H1 (cell line): ENCODE results near the gene ZBTB7B. TPM values are rescaled to one million over a fixed set of nuclear protein-coding genes. Genes with fewer than 3 reads are reported as not detected.
A peak's percentile ranks its signal among the peaks of the same experiment; 100 is the strongest.

ENCODE experiments used
- CTCF ChIA-PET: fragments of 300-600 bp; sonication (Branson Sonifier 250); formaldehyde crosslinking; loops from one replicate; lab custom pipeline; 2021; ENCODE audit not compliant: partially characterized antibody; lab: Charles Lee
- POLR2A ChIA-PET: fragments of 300-600 bp; sonication (Branson Sonifier 250); formaldehyde crosslinking; loops from one replicate; lab custom pipeline; 2021; ENCODE audit warnings: inconsistent platforms; ENCODE audit not compliant: partially characterized antibody; lab: Charles Lee
- DNase-seq, 2 experiments: peaks; one replicate each; pipeline versions ENCODE4 v3.0.0 to v3.0.0-alpha.2; 2010 to 2022; ENCODE audit warnings: low spot score in 2 of 2, low read depth in 1 of 2, mixed read lengths in 1 of 2
- FAIRE-seq: peaks from 2 replicates; lab custom pipeline; 2011; peaks lifted over from hg19 to GRCh38; lab: Jason Lieb, UNC
- H2AFZ ChIP-seq: 2 replicates; pipeline ENCODE4 v1.8.1; 2012; ENCODE audit warnings: low read length, inconsistent platforms
- H2AK5ac ChIP-seq: 2 replicates; pipeline ENCODE4 v1.6.1; 2013; ENCODE audit warnings: low read depth, low read length
- H2BK120ac ChIP-seq: replicated peaks from 2 replicates; pipeline ENCODE3; 2013; ENCODE audit warnings: low read depth, low read length, inconsistent platforms
- H2BK12ac ChIP-seq: 2 replicates; pipeline ENCODE4 v1.6.1; 2013; ENCODE audit warnings: low read depth, low read length
- H2BK15ac ChIP-seq: 2 replicates; pipeline ENCODE4 v1.6.1; 2013; ENCODE audit warnings: low read length
- H2BK20ac ChIP-seq: 2 replicates; pipeline ENCODE4 v1.6.1; 2013; ENCODE audit warnings: low read length
- H2BK5ac ChIP-seq: 2 replicates; pipeline ENCODE4 v1.6.1; 2013; ENCODE audit warnings: low read depth, low read length
- H3K14ac ChIP-seq: 2 replicates; pipeline ENCODE4 v1.6.1; 2013; ENCODE audit warnings: inconsistent platforms; ENCODE audit not compliant: insufficient read length
- H3K18ac ChIP-seq: 2 replicates; pipeline ENCODE4 v1.6.1; 2013; ENCODE audit warnings: low read length; ENCODE audit errors: extremely low read depth
- H3K23ac ChIP-seq: 2 replicates; pipeline ENCODE4 v1.6.1; 2013; ENCODE audit warnings: inconsistent platforms; ENCODE audit not compliant: insufficient read length
- H3K23me2 ChIP-seq: 2 replicates; pipeline ENCODE4 v1.6.1; 2013; ENCODE audit warnings: low read depth, low read length
- H3K27ac ChIP-seq: 2 replicates; pipeline ENCODE4 v1.6.1; 2011; ENCODE audit warnings: low read depth, low read length, inconsistent platforms
- H3K27me3 ChIP-seq, 4 experiments: replicated peaks in 1 of 4; 1 replicate in 1 of 4; 2 replicates in 3 of 4; pipeline versions ENCODE4 v1.6.1 to v1.8.1; 2011 to 2013; ENCODE audit warnings: low read length in 3 of 4, mild to moderate bottlenecking in 3 of 4, inconsistent platforms in 2 of 4, mixed read lengths in 2 of 4, moderate library complexity in 1 of 4; ENCODE audit not compliant: control insufficient read depth in 3 of 4, insufficient read depth in 3 of 4; ENCODE audit errors: extremely low read depth in 1 of 4
- H3K36me3 ChIP-seq, 4 experiments: 2 replicates each; pipeline versions ENCODE4 v1.6.1 to v1.8.1; 2011 to 2013; ENCODE audit warnings: mild to moderate bottlenecking in 4 of 4, low read length in 3 of 4, moderate library complexity in 2 of 4, control low read depth in 1 of 4, inconsistent platforms in 1 of 4; ENCODE audit not compliant: insufficient read depth in 4 of 4, control insufficient read depth in 2 of 4
- H3K4ac ChIP-seq: replicated peaks from 2 replicates; pipeline ENCODE3; 2013; ENCODE audit warnings: low read length, low read depth, mixed read lengths, inconsistent platforms; ENCODE audit not compliant: insufficient read length
- H3K4me1 ChIP-seq, 4 experiments: replicated peaks in 1 of 4; 1 replicate in 1 of 4; 2 replicates in 3 of 4; pipeline versions ENCODE4 v1.6.1 to v1.8.1; 2011 to 2013; ENCODE audit warnings: low read length in 3 of 4, inconsistent platforms in 2 of 4, mixed read lengths in 1 of 4; ENCODE audit not compliant: insufficient read depth in 4 of 4, control insufficient read depth in 3 of 4
- H3K4me2 ChIP-seq, 2 experiments: 2 replicates each; pipeline versions ENCODE4 v1.6.1 to v1.8.1; 2011 to 2013; ENCODE audit warnings: low read depth in 2 of 2, low read length in 2 of 2, control low read depth in 1 of 2, inconsistent platforms in 1 of 2, mild to moderate bottlenecking in 1 of 2; ENCODE audit not compliant: insufficient read depth in 1 of 2
- H3K4me3 ChIP-seq, 4 experiments: fragments of 200-600, 300-600 bp in 1 of 4; sonication (generic), shearing (Covaris generic), sonication (Bioruptor Twin) in 1 of 4; 2 replicates each; pipeline versions ENCODE4 v1.5.1 to v1.8.1; 2011 to 2016; ENCODE audit warnings: low read length in 4 of 4, low read depth in 3 of 4, control low read depth in 2 of 4, inconsistent platforms in 2 of 4, mild to moderate bottlenecking in 2 of 4, mixed read lengths in 1 of 4, moderate library complexity in 1 of 4; ENCODE audit not compliant: insufficient read depth in 2 of 4; ENCODE audit errors: extremely low read depth in 1 of 4
- H3K56ac ChIP-seq: replicated peaks from 2 replicates; pipeline ENCODE3; 2013; ENCODE audit warnings: low read depth, mild to moderate bottlenecking, mixed read lengths, low read length, inconsistent platforms; ENCODE audit not compliant: insufficient read length
- H3K79me1 ChIP-seq: 2 replicates; pipeline ENCODE4 v1.6.1; 2013; ENCODE audit warnings: low read depth, low read length, control low read depth
- H3K79me2 ChIP-seq, 2 experiments: 2 replicates each; pipeline versions ENCODE4 v1.6.1 to v1.8.1; 2012 to 2013; ENCODE audit warnings: low read length in 2 of 2, mild to moderate bottlenecking in 2 of 2, inconsistent platforms in 1 of 2; ENCODE audit not compliant: insufficient read depth in 2 of 2, control insufficient read depth in 1 of 2
- H3K9ac ChIP-seq, 4 experiments: replicated peaks in 1 of 4; 1 replicate in 1 of 4; 2 replicates in 3 of 4; pipeline versions ENCODE4 v1.6.1 to v1.8.1; 2011 to 2013; ENCODE audit warnings: low read depth in 3 of 4, low read length in 3 of 4, control low read depth in 2 of 4, mild to moderate bottlenecking in 2 of 4, moderate library complexity in 2 of 4, inconsistent platforms in 1 of 4; ENCODE audit errors: extremely low read depth in 1 of 4
- H3K9me3 ChIP-seq, 2 experiments: 2 replicates each; pipeline versions ENCODE4 v1.6.1 to v1.8.1; 2012 to 2013; ENCODE audit warnings: mild to moderate bottlenecking in 2 of 2, moderate library complexity in 2 of 2, control low read depth in 1 of 2, inconsistent platforms in 1 of 2, low read depth in 1 of 2, low read length in 1 of 2, mixed read lengths in 1 of 2; ENCODE audit not compliant: insufficient read depth in 2 of 2
- H4K20me1 ChIP-seq, 2 experiments: replicated peaks in 1 of 2; 2 replicates each; pipeline versions ENCODE3 to v1.8.1; 2011 to 2013; ENCODE audit warnings: inconsistent platforms in 2 of 2, low read length in 2 of 2, mild to moderate bottlenecking in 1 of 2; ENCODE audit not compliant: insufficient read depth in 2 of 2, control insufficient read depth in 1 of 2
- H4K5ac ChIP-seq: 2 replicates; pipeline ENCODE4 v1.6.1; 2013; ENCODE audit warnings: low read length, low read depth, mixed read lengths, inconsistent platforms; ENCODE audit not compliant: insufficient read length
- H4K8ac ChIP-seq: 2 replicates; pipeline ENCODE4 v1.8.0; 2013; ENCODE audit warnings: mild to moderate bottlenecking, moderate library complexity, low read length, inconsistent platforms; ENCODE audit not compliant: insufficient read depth; ENCODE audit errors: extremely low read depth
- H4K91ac ChIP-seq: replicated peaks from 2 replicates; pipeline ENCODE3; 2013; ENCODE audit warnings: low read length, mixed read lengths, inconsistent platforms; ENCODE audit not compliant: insufficient read length
- TAF1 ChIP-seq: IDR thresholded peaks from 2 replicates; pipeline ENCODE4 v1.6.1; 2011; ENCODE audit warnings: mild to moderate bottlenecking, low read depth, low read length
- WGBS, 2 experiments: shearing (Covaris generic) in 1 of 2; methylation state at CpG; one replicate each; pipeline versions ENCODE4 v1.1.6 to v1.1.7; 2013 to 2015; ENCODE audit warnings: low lambda C conversion rate in 2 of 2, mixed read lengths in 2 of 2, inconsistent platforms in 1 of 2, low coverage in 1 of 2, missing lambda C conversion rate in 1 of 2; ENCODE audit not compliant: insufficient replicate concordance in 2 of 2, insufficient coverage in 1 of 2, insufficient read length in 1 of 2; ENCODE audit errors: extremely low coverage in 1 of 2, missing lambda C conversion rate in 1 of 2; 5-methylcytosine and 5-hydroxymethylcytosine counted together
- polyA plus RNA-seq, 7 experiments: library from polyadenylated mRNA; depleted of rRNA in 3 of 7; stranded (reverse) in 5 of 7; unstranded in 2 of 7; fragments of >200 nt in 5 of 7; fragments of 200-250 nt in 2 of 7; gene quantifications; 1 replicate in 5 of 7; 2 replicates in 1 of 7; 4 replicates in 1 of 7; pipeline versions ENCODE4 v1.2.1 to v1.2.3, GENCODE V29; 2011 to 2013; ENCODE audit warnings: missing spikeins in 2 of 7, mixed read lengths in 2 of 7
- total RNA-seq: library from RNA; stranded (reverse); fragmentation: NEBNext Ultra II Directional; extraction: Animal tissue kit (Norgen Biotek cat#: 25700); gene quantifications from 2 replicates; pipeline ENCODE4 v1.2.1, GENCODE V29; 2021

The ZBTB7B gene
- total and polyA plus RNA-seq, 2 of the 8 experiments (the other 6 are each of a cell fraction or from before 2014, with no cell fraction given) = 24.5 to 36.9 TPM

GRCh38 chr1:154974102-154974807, 28.3 kb upstream of the ZBTB7B start, which contains the start of gene CKS1B:
Gene CKS1B, plus strand, starts transcription at chr1:154974681. Its CDS starts 65 bp downstream, at chr1:154974746.
- Histone ChIP-seq H4K20me1 (peaks cover under 1 to 8% of the 10 kb centered on the region in 2 experiments), H3K4ac (peak within 1 kb of the TSS; percentile 42), H3K4me2 (peak within 1 kb of the TSS; percentile 78 to 94), H4K5ac (peak within 1 kb of the TSS; percentile 94), H3K23me2 (peaks cover 26% of the 10 kb centered on the region), H4K8ac (peak within 1 kb of the TSS; percentile 85; the same call in 1 of the 2 replicates), H3K27me3 (no peaks in the 10 kb centered on the region), H3K9ac (peak within 1 kb of the TSS; percentile 85 to 98 (median 86)), H2AK5ac (peak within 1 kb of the TSS; percentile 56), H3K36me3 (peaks cover 4 to 12% (median 10%) of the 10 kb centered on the region in 4 experiments), H2BK5ac (peak within 1 kb of the TSS; percentile 99), H3K23ac (no peak within 1 kb of the TSS), H3K79me1 (peaks cover 3% of the 10 kb centered on the region; the same call in 1 of the 2 replicates), H3K27ac (peak within 1 kb of the TSS; percentile 95), H4K91ac (peak within 1 kb of the TSS; percentile 84), H2AFZ (no peak within 1 kb of the TSS; the same call in 1 of the 2 replicates), H2BK120ac (peak within 1 kb of the TSS; percentile 25), H3K4me3 (peak within 1 kb of the TSS; percentile 87 to 99 (median 96)), H2BK15ac (peak within 1 kb of the TSS; percentile 98; the same call in 1 of the 2 replicates), H3K79me2 (peaks cover 24 to 54% of the 10 kb centered on the region in 2 experiments), H3K14ac (peak within 1 kb of the TSS; percentile 84), H3K4me1 (peaks cover 3 to 13% (median 11%) of the 10 kb centered on the region in 4 experiments; a peak in 6 of 7 replicates), H3K18ac (peak within 1 kb of the TSS; percentile 98), H3K56ac (peak within 1 kb of the TSS; percentile 59), H2BK20ac (no peak within 1 kb of the TSS; the same call in 1 of the 2 replicates), H2BK12ac (peak within 1 kb of the TSS; percentile 93), H3K9me3 (no peaks in the 10 kb centered on the region)
- POLR2A ChIA-PET = interaction anchor here (0.6 to 42.8 kb wide), 16 partner anchors 7 to 168 kb away, joined by 3 to 702 read pairs (median 4); partner anchors contain the start of genes ADAM15, EFNA3, FLAD1 and LENEP
- CTCF ChIA-PET = interaction anchor here (1.0 to 20.6 kb wide), 7 partner anchors 9 to 137 kb away, joined by 3 to 334 read pairs (median 3); partner anchors contain the start of genes FLAD1 and LENEP
- FAIRE-seq = peak; percentile 89
- 1% methylated on average over 43 of the region's 47 CpGs; no CpG with 5 or more reads in 1 of the 2 experiments for WGBS, 2 experiments
- peak; percentile 91 to 98 for DNase-seq
- peak; percentile 79; the same call in 1 of the 2 replicates for TF ChIP-seq TAF1
